Measurements from ENCODE around the gene SDHC. TPM values are rescaled to one million over a fixed set of nuclear protein-coding genes. Genes with fewer than 3 reads are reported as not detected.

SDHC gene
- total and polyA plus RNA-seq, 2 of the 13 experiments (the other 11 are each of a cell fraction or from before 2014, with no cell fraction given) = 27.1 to 229 TPM

- TF ChIP-seq MYNN (CRISPR knock-in tag; IDR thresholded peaks at IDR 0.05; ENCODE audit: low read depth) (no peak), SP1 (IDR thresholded peaks at IDR 0.05) (no peak), SP1 (CRISPR knock-in tag; IDR thresholded peaks at IDR 0.05) (no peak), ZMYM2 (CRISPR knock-in tag; IDR thresholded peaks at IDR 0.05) (no peak), FLYWCH1 (CRISPR knock-in tag; IDR thresholded peaks at IDR 0.05) (no peak), GATAD1 (CRISPR knock-in tag; IDR thresholded peaks at IDR 0.05) (no peak), SETDB1 (CRISPR knock-in tag; IDR thresholded peaks at IDR 0.05; ENCODE audit: borderline replicate concordance) (no peak), ZNF333 (CRISPR knock-in tag; IDR thresholded peaks at IDR 0.05; ENCODE audit: borderline replicate concordance) (no peak), ZNF362 (CRISPR knock-in tag; IDR thresholded peaks at IDR 0.05; ENCODE audit: borderline replicate concordance) (no peak), KLF15 (CRISPR knock-in tag; IDR thresholded peaks at IDR 0.05; ENCODE audit: borderline replicate concordance) (no peak), REL (CRISPR knock-in tag; conservative IDR thresholded peaks at IDR 0.05) (no peak), PBX3 (CRISPR knock-in tag; IDR thresholded peaks at IDR 0.05; ENCODE audit: borderline replicate concordance) (no peak; the same call in 1 of the 2 replicates), ZNF124 (CRISPR knock-in tag; IDR thresholded peaks at IDR 0.05) (no peak), ZNF446 (CRISPR knock-in tag; IDR thresholded peaks at IDR 0.05) (peak; percentile 39; the same call in 1 of the 2 replicates), AGO1 (IDR thresholded peaks at IDR 0.05; ENCODE audit: low read depth, low read length, poor library complexity, severe bottlenecking) (no peak), SNAPC4 (CRISPR knock-in tag; IDR thresholded peaks at IDR 0.05) (peak; percentile 11; the same call in 1 of the 2 replicates), ATM (IDR thresholded peaks at IDR 0.05; ENCODE audit: borderline replicate concordance) (no peak), ZNF317 (CRISPR knock-in tag; IDR thresholded peaks at IDR 0.05) (no peak; the same call in 1 of the 2 replicates), ZNF441 (CRISPR knock-in tag; IDR thresholded peaks at IDR 0.05; ENCODE audit: borderline replicate concordance) (no peak), STAT6 (CRISPR knock-in tag; IDR thresholded peaks at IDR 0.05; ENCODE audit: borderline replicate concordance) (no peak)
These were observed 504 bp upstream of the SDHC start (continued) for GRCh38 chr1:161313554-161314200.
